Transverse colon (tissue), 4 donors: Measurements from ENCODE around the gene SLC49A3.

Source experiments
- CTCF ChIP-seq, 5 experiments: fragments of 200-600 bp in 3 of 5; fragments of 450-650 bp in 2 of 5; sonication (generic) in 3 of 5; IDR thresholded peaks; 1 replicate in 2 of 5; 2 replicates in 3 of 5; pipeline ENCODE4 v1.5.1; 2016 to 2017; ENCODE audit warnings: antibody characterized with exemption in 5 of 5, inconsistent platforms in 3 of 5, mild to moderate bottlenecking in 2 of 5, moderate library complexity in 1 of 5
- POLR2AphosphoS5 ChIP-seq, 3 donors: sonication (generic); formaldehyde crosslinking; IDR thresholded peaks; one replicate each; pipeline ENCODE4 v1.6.1; 2016; ENCODE audit warnings: antibody characterized with exemption in 3 of 3

DNA sequence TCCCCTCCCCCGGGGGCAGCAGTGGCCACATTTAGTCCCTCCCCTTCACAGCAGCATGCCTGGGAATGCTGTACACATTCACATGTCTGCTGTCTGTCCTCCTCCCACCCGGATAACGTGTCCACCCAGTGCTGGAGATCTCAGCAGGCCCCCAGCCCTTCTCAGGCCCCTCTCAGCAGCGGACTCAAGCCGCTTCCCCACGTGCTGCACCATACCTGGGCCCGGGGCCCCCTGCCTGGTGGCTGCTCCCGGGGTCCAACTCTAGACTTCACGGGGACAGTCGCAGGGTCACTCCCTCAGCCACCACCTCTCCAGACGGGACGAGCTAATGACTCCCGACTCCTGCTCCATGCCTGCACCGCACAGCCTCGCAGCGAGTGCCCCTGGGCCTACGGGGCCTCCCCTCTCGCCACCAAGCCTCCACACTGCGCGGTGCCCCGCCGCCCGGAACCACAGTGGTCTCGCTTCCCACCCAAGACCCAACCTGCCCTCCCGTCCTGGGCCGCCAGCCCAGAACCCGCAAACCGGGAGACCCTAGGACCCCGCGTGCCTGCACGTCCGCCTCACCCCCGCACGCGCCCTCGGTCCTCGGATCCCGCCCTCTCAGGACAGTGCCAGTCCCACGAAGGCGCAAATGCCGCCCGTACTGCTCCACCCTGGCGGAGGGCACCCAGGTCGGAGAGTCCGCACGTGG lies 15.4 kb upstream of the SLC49A3 start:
- TF ChIP-seq POLR2AphosphoS5 (IDR thresholded peaks at IDR 0.05) (no peak), CTCF (IDR thresholded peaks at IDR 0.05) (no peak)
